T-cell (primary cell): ENCODE results near the gene CABLES2. TPM values are rescaled to one million over a fixed set of nuclear protein-coding genes. Genes with fewer than 3 reads are reported as not detected.
"Not testable (repeated sequence)": the region's sequence is repeated elsewhere in the genome, so short reads cannot be mapped to it uniquely, and the experiment has no call there.

Source experiments
- ATAC-seq, 4 experiments: fragments of 200-7000 bp in 3 of 4; fragments of 150-1000 bp in 1 of 4; cut with Tn5 transposase; replicated peaks in 1 of 4; 1 replicate in 3 of 4; 2 replicates in 1 of 4; pipeline ENCODE4 v1.10.0; 2021; ENCODE audit warnings: moderate library complexity in 3 of 4, mild to moderate bottlenecking in 2 of 4, moderate number of reproducible peaks in 1 of 4
- CTCF ChIA-PET, 2 donors: fragments of 300-600 bp; sonication (Branson Sonifier 250); formaldehyde crosslinking; loops; one replicate each; lab custom pipeline; 2022; ENCODE audit warnings: antibody characterized with exemption in 2 of 2; lab: Charles Lee
- POLR2A ChIA-PET, 2 donors: fragments of 300-600 bp; sonication (Branson Sonifier 250); formaldehyde crosslinking; loops; one replicate each; lab custom pipeline; 2022; ENCODE audit warnings: antibody characterized with exemption in 2 of 2; lab: Charles Lee
- DNase-seq, 35 experiments: peaks; one replicate each; pipeline versions ENCODE4 v3.0.0 to v3.0.0-alpha.2; 2013 to 2023
- H3K27ac ChIP-seq: one replicate; pipeline ENCODE4 v1.5.1; 2013; ENCODE audit warnings: low read length
- H3K27me3 ChIP-seq, 2 experiments: replicated peaks in 1 of 2; 1 replicate in 1 of 2; 2 replicates in 1 of 2; pipeline versions ENCODE4 v1.6.1 to v1.7.0; 2013; ENCODE audit warnings: low read length in 1 of 2, mixed read lengths in 1 of 2; ENCODE audit not compliant: control insufficient read depth in 2 of 2, insufficient read depth in 2 of 2; ENCODE audit errors: extremely low read depth in 1 of 2
- H3K36me3 ChIP-seq, 2 donors: 1 replicate in 1 of 2; 2 replicates in 1 of 2; pipeline versions ENCODE4 v1.6.1 to v1.7.0; 2013; ENCODE audit warnings: low read length in 1 of 2; ENCODE audit not compliant: control insufficient read depth in 2 of 2, insufficient read depth in 1 of 2; ENCODE audit errors: extremely low read depth in 1 of 2
- H3K4me1 ChIP-seq, 2 experiments: 1 replicate in 1 of 2; 2 replicates in 1 of 2; pipeline versions ENCODE4 v1.6.1 to v1.7.0; 2013; ENCODE audit warnings: low read length in 2 of 2, mixed read lengths in 1 of 2; ENCODE audit not compliant: insufficient read depth in 2 of 2, control insufficient read depth in 1 of 2; ENCODE audit errors: extremely low read depth in 1 of 2
- H3K4me3 ChIP-seq, 2 donors: 1 replicate in 1 of 2; 2 replicates in 1 of 2; pipeline versions ENCODE4 v1.5.1 to v1.7.0; 2013; ENCODE audit warnings: mild to moderate bottlenecking in 2 of 2, low read length in 1 of 2, moderate library complexity in 1 of 2; ENCODE audit not compliant: control insufficient read depth in 1 of 2; ENCODE audit errors: extremely low read depth in 1 of 2
- H3K9me3 ChIP-seq: 2 replicates; pipeline ENCODE4 v1.7.0; 2013
- H3K27ac Mint-ChIP-seq, 2 donors: one replicate each; pipeline ENCODE4 v1.8.0; 2020 to 2021; ENCODE audit warnings: mild to moderate bottlenecking in 2 of 2, mixed read lengths in 2 of 2
- H3K27me3 Mint-ChIP-seq, 2 donors: one replicate each; pipeline ENCODE4 v1.8.0; 2021 to 2022; ENCODE audit warnings: mixed read lengths in 2 of 2
- H3K36me3 Mint-ChIP-seq: one replicate; pipeline ENCODE4 v1.8.0; 2021; ENCODE audit warnings: mixed read lengths
- H3K4me1 Mint-ChIP-seq, 3 donors: one replicate each; pipeline ENCODE4 v1.8.0; 2020 to 2022; ENCODE audit warnings: mixed read lengths in 3 of 3, mild to moderate bottlenecking in 1 of 3
- H3K4me3 Mint-ChIP-seq, 3 donors: one replicate each; pipeline ENCODE4 v1.8.0; 2020 to 2022; ENCODE audit warnings: mild to moderate bottlenecking in 3 of 3, mixed read lengths in 3 of 3, moderate library complexity in 3 of 3
- H3K9me3 Mint-ChIP-seq, 3 donors: one replicate each; pipeline ENCODE4 v1.8.0; 2020 to 2022; ENCODE audit warnings: mixed read lengths in 3 of 3
- WGBS: methylation state at CpG from one replicate; pipeline ENCODE4 v1.1.5; 2013; ENCODE audit warnings: missing lambda C conversion rate; ENCODE audit not compliant: insufficient coverage; 5-methylcytosine and 5-hydroxymethylcytosine counted together
- total RNA-seq, 35 experiments: library from RNA in 6 of 35; stranded (reverse) in 6 of 35; fragments of 120-200 nt in 1 of 35; gene quantifications; one replicate each; pipeline versions ENCODE4 v1.2.1 to v1.2.4 and lab custom pipeline; 2013 to 2026

Gene CABLES2
- total RNA-seq, 5 donors from 2014 or later (not counting 1 experiment from before 2014, with no cell fraction given) = 4.3 to 6.8 (median 5.6) TPM

- H3K27me3 ChIP-seq = peaks cover 0 to 15% of the 10 kb centered on the region in 2 experiments
- H3K9me3 ChIP-seq = no peaks in the 10 kb centered on the region
- H3K27me3 Mint-ChIP-seq = peaks cover 4 to 9% of the 10 kb centered on the region in 2 donors
- DNase-seq (no peak), ATAC-seq (no peak)
- peaks cover 4 to 9% (median 4%) of the 10 kb centered on the region in 3 donors for H3K4me1 Mint-ChIP-seq
- CTCF ChIA-PET = no interaction called here
- H3K9me3 Mint-ChIP-seq = peaks cover 0 to 6% (median 0%) of the 10 kb centered on the region in 3 donors
- peaks cover 0 to 4% of the 10 kb centered on the region in 2 donors for H3K36me3 ChIP-seq
- no peak overlapping the region for H3K4me3 Mint-ChIP-seq
- H3K4me3 ChIP-seq = no peak overlapping the region
- POLR2A ChIA-PET = no interaction called here
- H3K27ac ChIP-seq = no peak overlapping the region
- H3K27ac Mint-ChIP-seq = no peak overlapping the region
- peaks cover 0 to 4% of the 10 kb centered on the region in 2 experiments for H3K4me1 ChIP-seq
- H3K36me3 Mint-ChIP-seq = peaks cover 5% of the 10 kb centered on the region
- 88% methylated on average over 10 of the region's 15 CpGs for WGBS
Measured at GRCh38 chr20:62377615-62378178, 29.4 kb downstream of the CABLES2 start.

GRCh38 chr20:62377064-62377461 is 30.0 kb downstream of the CABLES2 start:
- no peak for DNase-seq
- 93% methylated on average over 10 of the region's 17 CpGs for WGBS
- Mint-ChIP-seq H3K36me3 (peaks cover 4% of the 10 kb centered on the region), H3K4me1 (peaks cover 0 to 4% (median 3%) of the 10 kb centered on the region in 3 donors), H3K27ac (no peak overlapping the region), H3K4me3 (no peak overlapping the region), H3K9me3 (peaks cover 0 to 4% (median 0%) of the 10 kb centered on the region in 3 donors), H3K27me3 (peaks cover 5 to 9% of the 10 kb centered on the region in 2 donors)
- ChIA-PET POLR2A (no interaction called here), CTCF (no interaction called here)
- Histone ChIP-seq H3K4me3 (no peak overlapping the region), H3K9me3 (no peaks in the 10 kb centered on the region), H3K36me3 (peaks cover 0 to 4% of the 10 kb centered on the region in 2 donors), H3K27me3 (peaks cover 0 to 18% of the 10 kb centered on the region in 2 experiments), H3K27ac (no peak overlapping the region), H3K4me1 (no peaks in the 10 kb centered on the region)
- ATAC-seq = no peak

- ChIA-PET CTCF (interaction anchor here in 1 of 2 donors (0.6 kb wide), 1 partner anchor 10 kb away, joined by 3 read pairs; no protein-coding TSS in a partner anchor), POLR2A (no interaction called here)
- DNase-seq = no peak
- Histone ChIP-seq H3K4me1 (no peaks in the 10 kb centered on the region), H3K9me3 (no peaks in the 10 kb centered on the region), H3K36me3 (no peaks in the 10 kb centered on the region), H3K4me3 (no peak overlapping the region), H3K27ac (no peak overlapping the region), H3K27me3 (peaks cover 0 to 25% of the 10 kb centered on the region in 2 experiments)
- 87% methylated on average over 22 of the region's 26 CpGs for WGBS
- no peaks in the 10 kb centered on the region for H3K36me3 Mint-ChIP-seq
- no peak for ATAC-seq
- no peak overlapping the region for H3K27ac Mint-ChIP-seq
- H3K4me3 Mint-ChIP-seq = no peak overlapping the region
- H3K9me3 Mint-ChIP-seq = no peaks in the 10 kb centered on the region
- H3K4me1 Mint-ChIP-seq = no peaks in the 10 kb centered on the region
- H3K27me3 Mint-ChIP-seq = peaks cover 5 to 9% of the 10 kb centered on the region in 2 donors
Measured at GRCh38 chr20:62376112-62377063, 30.7 kb downstream of the CABLES2 start.

DNA sequence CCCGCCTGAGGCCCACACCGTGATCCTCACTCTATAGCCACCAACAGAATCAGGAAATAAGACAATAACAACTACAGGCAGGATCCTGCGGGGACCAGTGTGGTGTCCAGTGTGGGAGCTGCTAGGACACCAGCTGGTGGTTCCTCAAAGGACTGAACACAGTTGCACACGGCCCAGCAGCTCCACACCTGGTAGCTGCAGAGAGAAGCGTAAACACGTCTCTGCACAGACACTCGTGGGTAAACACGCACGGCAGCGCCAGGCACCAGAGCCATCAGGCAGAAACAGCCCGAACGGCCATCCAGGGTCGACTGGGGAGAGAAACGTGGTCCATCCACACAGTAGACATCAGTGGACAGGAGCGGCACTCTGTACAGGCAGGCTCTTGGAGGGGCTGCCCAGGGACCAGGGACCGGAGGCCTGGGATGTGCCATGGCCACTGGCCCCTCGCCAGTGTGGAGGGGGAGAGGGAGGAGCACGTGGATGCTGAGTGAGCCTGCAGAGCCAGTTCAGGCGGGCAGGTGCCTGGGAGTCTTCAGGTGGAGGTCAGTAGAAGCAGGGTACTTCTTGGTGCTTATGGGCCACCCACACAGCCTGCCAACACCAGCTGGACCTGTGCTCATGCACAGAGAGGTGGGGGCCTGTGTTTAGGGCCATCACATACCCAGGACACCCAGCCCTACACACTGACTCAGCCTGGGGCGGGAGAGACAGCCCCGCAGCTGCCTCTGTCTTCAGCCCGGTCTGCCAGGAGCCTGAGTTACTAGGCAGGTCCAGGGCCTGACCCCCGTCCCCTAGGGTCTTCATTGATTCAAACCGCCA is 32.5 kb downstream of the CABLES2 start:
- DNase-seq (no peak), ATAC-seq (no peak)
- 61% methylated on average over 19 of the region's 24 CpGs for WGBS
- Mint-ChIP-seq H3K4me1 (no peaks in the 10 kb centered on the region), H3K9me3 (no peaks in the 10 kb centered on the region), H3K4me3 (no peak overlapping the region), H3K27ac (no peak overlapping the region), H3K27me3 (peaks cover 5 to 9% of the 10 kb centered on the region in 2 donors), H3K36me3 (no peaks in the 10 kb centered on the region)
- H3K27ac ChIP-seq = no peak overlapping the region
- H3K36me3 ChIP-seq = no peaks in the 10 kb centered on the region
- peaks cover 0 to 43% of the 10 kb centered on the region in 2 experiments for H3K27me3 ChIP-seq
- ChIA-PET CTCF (interaction anchor here in 1 of 2 donors (0.6 kb wide), 1 partner anchor 307 kb away, joined by 6 read pairs; no protein-coding TSS in a partner anchor), POLR2A (no interaction called here)
- H3K4me3 ChIP-seq = no peak overlapping the region
- no peaks in the 10 kb centered on the region for H3K4me1 ChIP-seq
- no peaks in the 10 kb centered on the region for H3K9me3 ChIP-seq

DNA sequence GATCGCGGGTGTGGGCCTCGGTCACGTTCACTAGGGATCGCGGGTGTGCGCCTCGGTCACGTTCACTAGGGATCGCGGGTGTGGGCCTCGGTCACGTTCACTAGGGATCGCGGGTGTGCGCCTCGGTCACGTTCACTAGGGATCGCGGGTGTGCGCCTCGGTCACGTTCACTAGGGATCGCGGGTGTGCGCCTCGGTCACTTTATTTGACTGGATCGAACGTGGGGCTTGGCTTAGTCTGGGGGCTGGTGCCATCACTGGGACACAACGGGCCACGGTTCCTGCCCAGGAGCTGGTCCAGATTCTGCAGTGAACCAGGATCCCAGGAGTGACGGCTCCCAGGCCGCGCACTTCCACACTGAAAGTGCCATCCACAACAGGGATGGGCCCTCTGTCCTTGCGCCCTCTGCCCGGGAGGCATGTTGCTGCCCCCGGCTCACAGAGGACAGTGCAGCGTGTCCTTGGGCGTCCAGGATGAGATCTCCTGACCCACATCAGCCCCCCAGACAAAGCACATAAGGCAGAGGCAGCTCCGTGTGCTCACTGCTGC is 33.4 kb downstream of the CABLES2 start:
- H3K4me1 Mint-ChIP-seq, H3K36me3 ChIP-seq, DNase-seq, H3K9me3 ChIP-seq, H3K4me1 ChIP-seq, CTCF ChIA-PET, H3K9me3 Mint-ChIP-seq, H3K27ac Mint-ChIP-seq, ATAC-seq, H3K4me3 Mint-ChIP-seq, H3K27ac ChIP-seq, H3K4me3 ChIP-seq, POLR2A ChIA-PET, H3K36me3 Mint-ChIP-seq: not testable (repeated sequence)
- WGBS = 81% methylated on average over 21 of the region's 40 CpGs
- peaks cover 0 to 51% of the 10 kb centered on the region in 2 experiments for H3K27me3 ChIP-seq
- H3K27me3 Mint-ChIP-seq = peaks cover 9 to 15% of the 10 kb centered on the region in 2 donors
